ENCODE results near the gene ZYG11A.
"Not testable (repeated sequence)": the region's sequence is repeated elsewhere in the genome, so short reads cannot be mapped to it uniquely, and the experiment has no call there.

The ZYG11A gene
- long read RNA-seq, donor 1, result 0 reads
- long read RNA-seq, donor 2, result 0 reads
- long read RNA-seq, donor 3, result 0 reads
- long read RNA-seq, donor 4, partial matches to known transcripts, result 9 of 9 reads
- long read RNA-seq, donor 4, other reads (novel, unspliced or antisense), result 0 of 9 reads
- long read RNA-seq, donor 5, partial matches to known transcripts, result 60 of 82 reads
- long read RNA-seq, donor 5, other reads (novel, unspliced or antisense), result 22 of 82 reads
- long read RNA-seq, donor 6, result 0 reads
- long read RNA-seq, donor 7, result 0 reads
- long read RNA-seq, donor 8, result 0 reads

DNA sequence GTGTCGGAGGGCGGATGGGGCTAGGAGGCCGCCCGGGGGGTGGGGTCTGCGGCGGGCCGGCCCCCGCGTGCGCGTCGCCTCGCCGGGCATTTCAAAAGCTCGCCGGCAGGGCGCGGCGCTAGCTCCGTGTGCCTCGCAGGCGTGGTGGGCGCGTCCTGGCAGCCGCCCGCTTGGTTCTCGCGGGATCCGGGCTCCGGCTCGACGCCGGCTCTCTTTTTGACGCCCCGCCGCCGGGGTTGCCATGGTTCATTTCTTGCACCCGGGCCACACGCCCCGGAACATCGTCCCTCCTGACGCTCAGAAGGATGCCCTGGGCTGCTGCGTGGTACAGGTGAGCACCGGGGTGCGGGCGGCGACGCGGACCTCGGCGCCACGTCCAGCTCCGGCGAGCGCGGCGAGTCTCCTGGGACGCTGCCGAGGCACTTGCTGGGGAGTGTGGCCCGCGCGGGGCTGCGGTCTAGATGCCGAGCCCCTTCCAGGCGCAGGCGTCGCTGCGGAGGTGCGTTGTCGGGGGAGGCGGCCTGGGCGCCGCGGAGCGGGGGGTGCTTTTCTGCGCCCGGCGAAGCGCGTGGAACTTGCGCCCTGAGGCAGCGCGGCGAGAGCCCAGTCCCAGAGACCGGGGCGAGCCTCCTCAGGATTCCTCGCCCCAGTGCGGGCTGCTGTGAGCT, at the start of gene ZYG11A:
Gene ZYG11A, plus strand, starts transcription at position 118 of the 668 bp plus-strand sequence. Its CDS starts 124 bp downstream, at position 242.
- peak; percentile 77 for DNase-seq

DNA sequence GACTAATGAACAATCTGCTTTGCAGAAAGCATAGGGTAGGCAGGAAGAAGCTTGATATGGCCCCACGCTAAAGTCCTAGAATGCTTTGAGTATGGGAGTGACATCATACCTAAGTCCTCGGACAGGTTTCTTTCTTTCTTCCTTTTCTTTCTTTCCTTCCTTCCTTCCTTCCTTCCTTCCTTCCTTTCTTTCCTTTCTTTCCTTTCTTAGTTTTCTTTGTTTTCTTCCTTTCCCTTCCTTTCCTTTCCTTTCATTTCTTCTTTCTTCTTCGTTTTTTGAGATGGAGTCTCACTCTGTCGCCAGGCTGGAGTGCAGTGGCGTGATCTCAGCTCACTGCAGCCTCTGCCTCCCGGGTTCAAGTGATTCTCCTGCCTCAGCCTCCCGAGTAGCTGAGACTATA, 48.8 kb upstream of the ZYG11A start:
- not testable (repeated sequence) for DNase-seq

GRCh38 chr1:52795464-52795863, 47.1 kb upstream of the ZYG11A start:
- no peak for DNase-seq

DNA sequence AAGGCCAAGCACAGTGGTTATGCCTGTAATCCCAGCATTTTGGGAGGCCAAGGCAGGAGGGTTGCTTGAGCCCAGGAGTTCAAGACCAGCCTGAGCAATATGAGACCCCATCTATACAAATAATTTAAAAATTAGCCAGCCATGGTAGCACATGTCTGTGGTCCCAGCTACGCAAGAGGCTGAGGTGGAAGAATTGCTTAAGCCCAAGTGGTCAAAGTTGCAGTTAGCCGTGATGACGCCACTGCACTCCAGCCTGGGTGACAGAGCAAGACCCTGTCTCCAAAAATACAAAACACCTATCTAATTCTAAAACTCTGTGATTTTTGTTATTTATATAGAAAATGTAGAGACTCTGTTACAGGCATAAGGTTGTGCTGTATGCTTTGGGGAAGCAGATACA, 44.2 kb upstream of the ZYG11A start:
- no peak for DNase-seq

DNA sequence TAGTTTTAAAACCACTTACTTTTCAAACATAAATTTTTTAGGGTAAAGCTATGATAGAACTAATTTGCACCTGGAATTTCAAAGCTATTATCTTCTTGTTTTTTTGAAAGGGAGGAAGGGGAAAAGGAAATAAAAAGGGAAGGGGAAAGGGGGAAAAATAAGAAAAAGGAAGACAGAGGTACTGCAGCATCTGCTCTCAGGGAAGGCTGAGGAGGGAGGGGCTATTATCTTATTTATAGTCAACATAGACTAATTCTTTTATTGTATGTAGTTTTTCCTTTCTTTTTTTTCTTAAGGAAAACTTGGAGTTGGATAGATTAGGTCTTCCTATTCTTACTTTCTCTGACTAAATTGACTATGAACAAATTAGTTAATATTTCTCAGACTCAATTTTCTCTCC, 41.5 kb upstream of the ZYG11A start:
- no peak for DNase-seq

DNA sequence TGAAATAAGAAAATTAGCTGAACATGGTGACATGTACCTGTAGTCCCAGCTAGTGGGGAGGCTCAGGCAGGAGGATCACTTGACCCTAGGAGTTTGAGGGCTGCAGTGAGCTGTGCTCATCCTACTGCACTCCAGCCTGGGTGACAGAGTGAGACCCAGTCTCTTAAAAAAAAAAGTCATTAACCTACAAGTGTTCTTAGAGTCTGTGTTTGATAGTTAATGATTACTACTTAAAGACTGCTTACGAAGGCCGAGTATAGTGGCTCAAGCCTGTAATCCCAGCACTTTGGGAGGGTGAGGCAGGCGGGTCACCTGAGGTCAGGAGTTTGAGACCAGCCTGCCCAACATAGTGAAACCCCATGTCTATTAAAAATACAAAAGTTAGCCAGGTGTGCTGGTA, 38.5 kb upstream of the ZYG11A start:
- not testable (repeated sequence) for DNase-seq

DNA sequence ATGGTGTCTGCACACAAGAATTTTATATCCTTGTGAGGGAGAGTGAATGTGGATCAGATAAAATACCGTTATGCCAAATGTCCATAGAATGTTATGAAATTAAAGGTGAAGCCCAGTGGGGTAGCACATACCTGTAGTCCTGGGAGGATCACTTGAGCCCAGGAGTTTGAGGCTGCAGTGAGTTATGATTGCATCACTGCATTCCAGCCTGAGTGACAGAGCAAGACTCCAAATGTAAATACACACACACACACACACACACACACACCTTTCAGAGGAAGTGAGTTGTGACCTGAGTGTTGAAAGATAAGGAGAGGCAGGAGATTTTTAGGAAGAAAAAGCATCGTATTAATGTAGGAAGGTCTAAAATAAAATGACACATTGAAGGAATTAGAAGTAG, 28.1 kb upstream of the ZYG11A start:
- DNase-seq, result no peak

DNA sequence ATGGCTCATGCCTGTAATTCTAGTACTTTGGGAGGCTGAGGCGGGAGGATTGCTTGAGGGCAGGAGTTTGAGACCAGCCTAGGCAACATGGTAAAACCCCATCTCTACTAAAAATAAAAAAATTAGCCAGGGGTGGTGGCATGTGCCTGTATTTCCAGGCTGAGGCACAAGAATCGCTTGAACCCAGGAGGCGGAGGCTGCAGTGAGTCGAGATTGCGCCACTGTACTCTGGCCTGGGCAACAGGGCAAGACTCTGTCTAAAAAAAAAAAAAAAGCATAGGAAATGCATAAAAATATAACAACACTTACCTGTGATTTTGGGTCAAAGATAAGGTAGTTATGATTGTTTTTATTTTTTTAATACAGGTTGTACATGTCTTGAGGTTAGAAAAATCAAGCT, 21.7 kb upstream of the ZYG11A start:
- DNase-seq, result not testable (repeated sequence)

DNA sequence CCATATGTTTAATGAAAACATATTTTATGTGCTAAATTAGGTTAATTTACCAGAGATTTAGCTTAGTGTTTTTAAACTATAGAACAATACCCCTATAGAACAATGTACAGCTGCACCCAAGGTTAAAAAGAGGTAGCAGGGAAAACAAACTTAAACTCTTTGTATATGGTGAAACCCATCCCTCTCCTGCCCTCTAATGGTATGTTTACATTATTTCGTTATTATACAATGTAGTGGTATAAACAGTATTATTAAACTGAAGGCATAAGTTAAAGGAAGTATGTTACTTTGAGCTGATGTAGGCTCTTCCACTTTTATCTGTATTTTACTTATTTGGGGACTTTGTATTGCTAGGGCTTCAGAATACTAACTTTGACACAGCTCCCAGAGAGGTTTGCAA, 16.7 kb upstream of the ZYG11A start:
- DNase-seq, result no peak

DNA sequence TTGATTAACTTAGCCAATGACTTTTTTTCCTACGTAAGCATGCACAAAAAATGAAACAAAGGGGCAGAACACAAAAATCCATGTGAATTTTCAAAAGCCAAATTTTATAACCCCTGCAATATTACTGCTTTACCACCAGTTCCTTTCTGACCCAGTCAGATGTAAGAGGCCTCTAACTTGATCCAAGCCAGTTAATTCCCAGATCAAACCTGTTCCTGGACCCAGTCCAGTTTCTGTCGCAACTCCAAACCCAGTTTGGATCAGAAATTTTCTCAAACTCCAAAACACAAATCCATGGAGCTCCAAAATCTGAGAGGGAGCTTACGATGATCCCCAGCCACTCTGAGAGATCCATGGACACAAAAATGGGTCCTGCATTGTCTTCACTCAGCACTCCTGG, 7.8 kb upstream of the ZYG11A start:
- no peak for DNase-seq

- DNase-seq, result no peak
Observed at GRCh38 chr1:52836035-52836434, 6.5 kb upstream of the ZYG11A start.

- not testable (repeated sequence) for DNase-seq
Observed at GRCh38 chr1:52839175-52839574, 3.4 kb upstream of the ZYG11A start.

- DNase-seq, result not testable (repeated sequence)
Observed at GRCh38 chr1:52845119-52845518, 2.6 kb downstream of the ZYG11A start.

GRCh38 chr1:52848423-52848822, 5.9 kb downstream of the ZYG11A start:
- DNase-seq, result no peak

DNA sequence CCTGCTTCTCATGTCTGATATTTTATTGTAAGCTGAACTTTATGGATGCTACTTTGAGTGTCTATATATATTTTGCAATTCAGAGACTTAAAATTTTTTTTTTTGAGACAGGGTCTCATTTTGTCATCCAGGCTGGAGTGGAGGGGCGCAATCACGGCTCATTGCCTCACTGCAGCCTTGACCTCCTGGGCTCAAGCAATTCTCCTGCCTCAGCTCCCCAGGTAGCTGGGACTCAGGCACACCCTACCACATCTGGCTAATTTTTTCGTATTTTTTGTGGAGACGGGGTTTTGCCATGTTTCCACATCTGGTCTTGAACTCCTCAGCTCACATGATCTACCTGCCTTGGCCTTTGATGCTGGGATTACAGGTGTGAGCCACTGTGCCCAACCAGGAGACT, 8.4 kb downstream of the ZYG11A start:
- DNase-seq, result no peak

GRCh38 chr1:52852854-52853253, 10.3 kb downstream of the ZYG11A start:
- DNase-seq, result no peak

DNA sequence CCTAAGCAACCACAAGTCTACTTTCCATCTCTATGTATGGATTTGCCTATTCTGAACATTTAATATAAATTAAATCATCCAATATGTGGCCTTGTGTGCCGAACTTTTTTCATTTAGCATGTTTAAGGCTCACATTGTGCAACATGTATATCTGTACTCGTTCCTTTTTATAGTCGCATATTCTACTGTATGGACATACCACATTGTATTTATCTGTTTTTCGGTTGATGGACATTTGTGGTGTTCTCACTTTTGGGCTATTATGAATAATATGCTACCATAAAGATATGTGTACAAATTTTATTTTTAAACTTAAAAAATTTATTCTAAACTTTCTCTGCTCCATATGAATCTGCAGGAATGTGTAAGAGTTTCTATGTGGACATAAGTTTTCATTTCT, 13.0 kb downstream of the ZYG11A start:
- no peak for DNase-seq

DNA sequence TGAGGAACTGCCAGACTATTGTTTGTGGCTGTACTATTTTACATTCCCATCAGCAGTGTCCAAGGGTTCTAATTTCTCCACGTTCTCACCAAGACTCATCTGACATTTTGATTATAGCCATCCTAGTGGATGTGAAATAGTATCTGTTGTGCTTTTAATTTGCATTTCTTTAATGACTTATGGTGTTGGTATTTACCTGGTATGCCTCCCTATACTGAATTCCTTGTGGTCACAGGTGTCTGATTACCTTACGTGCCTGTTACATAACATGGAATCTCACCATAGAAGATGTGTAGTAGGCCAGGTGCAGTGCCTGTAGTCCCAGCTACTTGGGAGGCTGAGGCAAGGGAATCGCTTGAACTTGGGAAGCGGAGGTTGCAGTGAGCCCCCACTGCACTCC, 13.5 kb downstream of the ZYG11A start:
- DNase-seq, result no peak

GRCh38 chr1:52857443-52857842, 14.9 kb downstream of the ZYG11A start:
- no peak for DNase-seq

DNA sequence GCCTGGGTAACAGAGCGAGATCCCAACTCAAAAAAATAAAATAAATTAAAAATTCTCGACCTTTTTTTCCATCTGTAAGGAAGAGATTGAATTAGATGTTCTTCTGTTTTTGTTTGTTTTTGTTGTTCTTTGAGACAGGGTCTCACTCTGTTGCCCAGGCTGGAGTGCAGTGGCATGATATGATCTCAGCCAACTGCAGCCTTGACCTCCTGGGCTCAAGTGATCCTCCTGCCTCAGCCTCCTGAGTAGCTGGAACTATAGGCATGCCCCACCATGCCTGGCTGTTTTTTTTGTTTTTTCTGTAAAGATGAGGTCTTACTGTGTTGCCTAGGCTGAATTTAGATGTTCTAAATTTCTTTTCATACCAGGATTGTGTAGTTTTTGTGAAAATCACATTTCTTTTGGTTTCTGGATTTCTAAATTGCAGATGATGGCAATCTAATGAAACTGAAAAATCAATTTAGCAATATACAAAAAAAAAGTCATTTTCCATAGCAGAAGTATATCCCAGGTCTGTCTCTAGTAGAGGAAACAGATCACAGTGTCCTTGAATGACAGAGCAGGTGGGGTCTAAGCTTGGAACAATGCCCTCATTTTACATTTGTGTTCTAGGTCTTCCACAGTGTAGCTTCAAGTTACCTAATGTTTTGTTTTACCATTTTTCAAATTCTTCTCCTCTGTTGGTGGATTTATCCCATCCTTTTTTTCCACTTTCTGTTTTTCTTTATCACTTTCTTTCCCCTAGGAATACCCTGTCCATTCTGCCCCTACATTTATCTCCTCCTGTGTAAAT, 20.3 kb downstream of the ZYG11A start:
- no peak for DNase-seq

DNA sequence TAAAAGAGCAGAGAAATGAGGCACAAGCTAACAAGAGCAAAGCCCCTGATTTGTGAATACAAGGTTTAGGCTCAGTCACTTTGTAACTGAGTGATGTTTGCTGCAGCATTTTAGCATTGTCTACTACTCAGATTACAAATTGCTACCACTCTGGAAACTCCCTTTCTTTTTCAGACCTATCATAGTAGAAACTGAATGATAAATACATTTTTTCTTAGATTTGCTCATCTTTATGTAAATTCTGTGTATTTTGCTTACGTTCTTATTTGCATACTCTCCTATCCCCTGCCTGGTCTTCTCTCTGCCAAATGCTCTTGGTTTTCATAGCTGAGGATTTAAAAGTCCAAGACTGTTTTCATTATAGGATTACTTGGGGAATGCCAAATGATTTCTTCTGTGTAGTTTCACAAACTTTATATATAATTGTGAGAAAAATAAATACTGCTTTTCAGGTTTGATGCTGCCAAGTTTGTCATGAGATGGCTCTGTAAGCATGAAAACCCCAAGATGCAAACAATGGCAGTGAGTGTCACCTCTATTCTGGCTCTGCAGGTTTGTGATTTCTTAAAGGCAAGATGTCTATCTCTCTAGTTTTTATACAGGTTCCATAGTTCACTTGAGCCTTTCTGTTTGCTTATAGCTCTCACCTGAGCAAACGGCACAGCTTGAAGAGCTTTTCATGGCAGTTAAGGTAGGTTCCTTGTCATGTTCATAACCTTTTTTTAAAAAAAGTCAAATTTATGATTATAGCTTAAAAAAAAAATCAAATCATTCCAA, 24.7 kb downstream of the ZYG11A start:
- no peak for DNase-seq

GRCh38 chr1:52869727-52870126, 27.2 kb downstream of the ZYG11A start:
- DNase-seq, result not testable (repeated sequence)

DNA sequence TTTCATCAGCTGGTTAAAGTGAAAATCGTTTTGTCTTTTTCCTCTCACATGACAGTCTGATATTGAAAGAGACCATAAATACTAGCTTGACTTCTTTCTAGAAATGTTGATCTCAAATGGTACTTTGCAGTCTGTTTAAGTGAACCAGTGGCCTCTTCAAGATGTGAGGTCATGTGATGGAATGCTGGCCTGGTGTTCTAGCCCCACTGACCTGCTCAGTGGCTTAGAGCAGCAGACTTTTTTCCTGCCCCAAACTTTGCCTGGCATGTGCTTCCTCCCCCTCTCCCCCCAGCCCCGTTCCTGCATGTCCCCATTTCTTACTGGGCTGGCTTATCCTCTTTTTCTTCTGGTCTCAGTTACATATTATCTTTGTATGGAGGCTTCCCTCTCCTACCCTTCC, 34.3 kb downstream of the ZYG11A start:
- no peak for DNase-seq
